Measurements from ENCODE around the gene SUPT3H. TPM values are rescaled to one million over a fixed set of nuclear protein-coding genes. Genes with fewer than 3 reads are reported as not detected.
A peak's percentile ranks its signal among the peaks of the same experiment; 100 is the strongest.

Gene SUPT3H
- polyA plus RNA-seq, 1 donor (not counting 4 experiments of a cell fraction or from before 2014, with no cell fraction given): 7.6 TPM

GRCh38 chr6:45353654-45354053, 24.1 kb downstream of the SUPT3H start:
- no peak overlapping the region for H3K27ac ChIP-seq (ENCODE audit: control insufficient read depth, insufficient read depth, low read length)
- no peak overlapping the region for H3K4me3 ChIP-seq (ENCODE audit: control insufficient read depth in 2 of 3, extremely low read depth in 1 of 3, insufficient read depth in 2 of 3, low read depth in 1 of 3, low read length in 3 of 3)
- dilution Hi-C loops (cut with MboI; ENCODE audit: extremely low pct_ligation_motif_present, low sequenced_read_pairs): no loop called here
- no peaks in the 10 kb centered on the region for H3K9me3 ChIP-seq (ENCODE audit: control insufficient read depth, low read depth, low read length)
- no peaks in the 10 kb centered on the region for H3K79me2 ChIP-seq (ENCODE audit: control insufficient read depth, insufficient read depth, low read length)
- no peak for DNase-seq (ENCODE audit: low read depth, low spot score)
- no peak overlapping the region for H3K4me2 ChIP-seq (ENCODE audit: control insufficient read depth, extremely low read depth, insufficient read depth, low read depth, low read length)
- H3K4me1 ChIP-seq (ENCODE audit: control insufficient read depth, extremely low read depth, insufficient read depth, low read length): no peaks in the 10 kb centered on the region
- H2AFZ ChIP-seq (ENCODE audit: control insufficient read depth, low read length): no peak overlapping the region
- no peaks in the 10 kb centered on the region for H3K9me1 ChIP-seq (ENCODE audit: control insufficient read depth, extremely low read depth, insufficient read depth, low read length)
- no peaks in the 10 kb centered on the region for H3K36me3 ChIP-seq (ENCODE audit: control insufficient read depth in 2 of 2, extremely low read depth in 1 of 2, insufficient read depth in 2 of 2, low read length in 2 of 2)
- no peaks in the 10 kb centered on the region for H4K20me1 ChIP-seq (ENCODE audit: control insufficient read depth, extremely low read depth, insufficient read depth, low read length)
- no peak for TF ChIP-seq EZH2 (IDR thresholded peaks at IDR 0.05; ENCODE audit: low read length)
- TF ChIP-seq CTCF (optimal IDR thresholded peaks at IDR 0.05 in 1 of 3, IDR thresholded peaks at IDR 0.05 in 1 of 3, conservative IDR thresholded peaks at IDR 0.05 in 1 of 3; ENCODE audit: extremely low read depth in 1 of 3, insufficient read depth in 2 of 3, low read length in 3 of 3): no peak
- no peak overlapping the region for H3K9ac ChIP-seq (ENCODE audit: control insufficient read depth, extremely low read depth, insufficient read depth, low read length)
- no peak for FAIRE-seq
- no peaks in the 10 kb centered on the region for H3K27me3 ChIP-seq (ENCODE audit: control insufficient read depth, extremely low read depth, insufficient read depth, low read length)

DNA sequence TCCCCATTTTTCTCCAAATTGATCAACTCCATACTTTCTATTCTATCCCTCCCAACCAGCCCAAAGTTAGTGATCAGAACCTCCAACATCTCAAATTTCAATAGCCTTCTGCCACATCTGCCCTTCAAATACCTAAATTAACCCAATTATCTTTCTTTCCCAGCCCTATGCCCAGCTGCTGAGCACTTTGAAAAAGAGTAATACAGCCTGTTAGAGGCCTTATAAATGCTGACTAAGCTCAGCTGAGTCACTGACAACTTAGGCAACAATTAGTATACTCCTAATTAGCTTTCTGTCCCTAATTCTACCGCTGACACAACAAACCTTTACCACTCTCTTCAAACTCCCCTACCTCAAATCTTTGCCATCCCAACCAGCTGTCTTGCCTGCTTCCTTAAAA, 26.1 kb downstream of the SUPT3H start:
- Histone ChIP-seq H3K79me2 (ENCODE audit: control insufficient read depth, insufficient read depth, low read length) (no peaks in the 10 kb centered on the region), H3K4me3 (ENCODE audit: control insufficient read depth in 2 of 3, extremely low read depth in 1 of 3, insufficient read depth in 2 of 3, low read depth in 1 of 3, low read length in 3 of 3) (no peak overlapping the region), H3K27ac (ENCODE audit: control insufficient read depth, insufficient read depth, low read length) (no peak overlapping the region), H4K20me1 (ENCODE audit: control insufficient read depth, extremely low read depth, insufficient read depth, low read length) (no peaks in the 10 kb centered on the region), H2AFZ (ENCODE audit: control insufficient read depth, low read length) (no peak overlapping the region), H3K27me3 (ENCODE audit: control insufficient read depth, extremely low read depth, insufficient read depth, low read length) (no peaks in the 10 kb centered on the region), H3K36me3 (ENCODE audit: control insufficient read depth in 2 of 2, extremely low read depth in 1 of 2, insufficient read depth in 2 of 2, low read length in 2 of 2) (no peaks in the 10 kb centered on the region), H3K4me1 (ENCODE audit: control insufficient read depth, extremely low read depth, insufficient read depth, low read length) (no peaks in the 10 kb centered on the region), H3K4me2 (ENCODE audit: control insufficient read depth, extremely low read depth, insufficient read depth, low read depth, low read length) (no peak overlapping the region), H3K9ac (ENCODE audit: control insufficient read depth, extremely low read depth, insufficient read depth, low read length) (no peak overlapping the region), H3K9me3 (ENCODE audit: control insufficient read depth, low read depth, low read length) (no peaks in the 10 kb centered on the region), H3K9me1 (ENCODE audit: control insufficient read depth, extremely low read depth, insufficient read depth, low read length) (no peaks in the 10 kb centered on the region)
- dilution Hi-C loops (cut with MboI; ENCODE audit: extremely low pct_ligation_motif_present, low sequenced_read_pairs): no loop called here
- no peak for TF ChIP-seq CTCF (optimal IDR thresholded peaks at IDR 0.05 in 1 of 3, IDR thresholded peaks at IDR 0.05 in 1 of 3, conservative IDR thresholded peaks at IDR 0.05 in 1 of 3; ENCODE audit: extremely low read depth in 1 of 3, insufficient read depth in 2 of 3, low read length in 3 of 3)
- no peak for TF ChIP-seq EZH2 (IDR thresholded peaks at IDR 0.05; ENCODE audit: low read length)
- DNase-seq (ENCODE audit: low read depth, low spot score): no peak
- FAIRE-seq: peak; percentile 66
